Measurements from ENCODE around the gene CEACAM21. TPM values are rescaled to one million over a fixed set of nuclear protein-coding genes. Genes with fewer than 3 reads are reported as not detected.
"Not testable (repeated sequence)": the region's sequence is repeated elsewhere in the genome, so short reads cannot be mapped to it uniquely, and the experiment has no call there.

CEACAM21 gene
- polyA plus RNA-seq, 1 donor = 0.82 TPM

GRCh38 chr19:41548954-41549688, 26.8 kb upstream of the CEACAM21 start:
- DNase-seq (ENCODE audit: low read depth) = no peak

- no peak for DNase-seq (ENCODE audit: low read depth)
These were observed 26.1 kb upstream of the CEACAM21 start for GRCh38 chr19:41549884-41550283.

- no peak for DNase-seq (ENCODE audit: low read depth)
These were observed 24.8 kb upstream of the CEACAM21 start for GRCh38 chr19:41551212-41551610.

DNA sequence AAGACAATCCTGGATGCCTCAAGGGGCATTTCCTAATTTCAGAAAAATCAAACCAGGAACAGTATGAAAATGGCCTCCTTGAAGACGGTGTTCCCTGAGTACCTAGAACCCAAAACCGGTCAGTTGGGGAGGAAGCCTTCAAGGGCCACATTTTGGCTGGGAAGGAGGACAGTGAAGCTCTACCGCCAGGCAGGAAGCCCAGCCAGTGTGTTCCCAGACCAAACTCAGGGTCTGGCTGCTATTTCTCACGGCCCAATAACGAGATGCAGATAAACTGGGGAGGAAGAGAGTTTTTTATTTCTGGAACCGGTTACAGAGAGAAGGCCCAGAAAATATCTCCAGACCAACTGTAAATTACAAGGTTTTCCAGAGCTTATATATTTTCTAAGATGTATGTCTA, 24.3 kb upstream of the CEACAM21 start:
- no peak for DNase-seq (ENCODE audit: low read depth)

- no peak for DNase-seq (ENCODE audit: low read depth)
These were observed 23.4 kb upstream of the CEACAM21 start for GRCh38 chr19:41552558-41552957.

- no peak for DNase-seq (ENCODE audit: low read depth)
These were observed 22.2 kb upstream of the CEACAM21 start for GRCh38 chr19:41553804-41554203.

- no peak for DNase-seq (ENCODE audit: low read depth)
These were observed 21.1 kb upstream of the CEACAM21 start for GRCh38 chr19:41554907-41555306.

- no peak for DNase-seq (ENCODE audit: low read depth)
These were observed 20.2 kb upstream of the CEACAM21 start for GRCh38 chr19:41555748-41556147.

- DNase-seq (ENCODE audit: low read depth) = no peak
These were observed 12.0 kb upstream of the CEACAM21 start for GRCh38 chr19:41563854-41564514.

DNA sequence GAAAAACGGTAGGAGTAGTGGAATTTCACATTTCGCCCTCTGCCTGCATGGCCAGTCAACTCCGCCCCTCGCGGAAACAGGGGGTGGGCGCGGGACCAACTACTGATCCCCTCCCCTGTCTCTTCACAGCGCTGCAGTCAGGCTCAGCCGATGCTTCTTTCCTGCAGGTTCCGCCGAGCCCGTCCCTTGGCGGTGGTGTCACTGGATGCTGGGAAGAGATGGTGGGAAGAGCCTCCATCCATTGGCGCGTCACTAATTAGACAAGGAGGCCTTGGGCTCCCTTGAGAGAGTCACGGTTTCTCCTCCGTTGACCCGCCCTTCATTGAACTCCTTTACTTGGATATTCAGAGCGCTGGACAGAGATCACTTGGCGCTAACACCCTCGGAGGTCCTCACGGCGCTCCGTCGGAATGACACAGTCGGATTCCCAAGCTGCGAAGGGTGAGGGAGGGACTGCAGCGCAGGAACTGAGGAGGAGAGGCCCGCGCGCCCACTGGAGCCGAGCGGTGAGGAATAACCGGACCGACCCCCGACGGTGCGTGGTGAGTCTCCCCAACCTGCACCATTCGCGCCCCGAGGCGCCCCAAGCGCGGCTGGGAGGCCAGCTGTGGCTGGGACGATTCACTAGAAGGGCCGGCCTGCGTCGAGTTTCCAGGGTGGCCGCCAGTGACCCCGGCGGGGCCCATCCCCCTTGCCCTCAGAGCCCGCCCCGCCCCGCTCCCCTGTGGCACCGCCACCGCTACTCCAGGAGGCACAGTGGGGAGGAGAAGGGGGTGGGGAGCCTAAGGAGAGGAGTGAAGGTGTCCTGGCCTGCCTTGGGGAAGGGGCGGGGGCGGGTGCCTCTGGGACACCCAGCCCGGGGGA, 11.2 kb upstream of the CEACAM21 start:
- no peak for DNase-seq (ENCODE audit: low read depth)

DNA sequence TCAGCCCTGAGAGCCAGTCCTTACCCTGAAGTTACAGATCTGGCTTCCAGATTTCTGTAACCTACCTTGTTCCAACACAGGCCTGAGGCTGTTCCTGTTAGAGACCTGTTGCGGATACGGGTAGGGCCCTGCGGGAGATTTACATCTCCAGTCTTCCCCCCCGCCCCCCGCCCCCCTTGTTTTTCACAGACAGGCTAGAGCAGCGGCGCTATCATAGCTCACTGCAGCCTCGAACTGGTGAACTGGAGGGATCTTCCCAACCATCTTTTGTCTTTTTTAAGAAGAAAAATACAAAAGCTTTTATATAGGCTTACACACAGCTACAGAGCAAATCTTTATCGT, 10.6 kb upstream of the CEACAM21 start:
- DNase-seq (ENCODE audit: low read depth) = no peak

- DNase-seq (ENCODE audit: low read depth) = no peak
These were observed 10.0 kb upstream of the CEACAM21 start for GRCh38 chr19:41566001-41566400.

GRCh38 chr19:41569481-41570150, 6.3 kb upstream of the CEACAM21 start:
- DNase-seq (ENCODE audit: low read depth) = no peak

DNA sequence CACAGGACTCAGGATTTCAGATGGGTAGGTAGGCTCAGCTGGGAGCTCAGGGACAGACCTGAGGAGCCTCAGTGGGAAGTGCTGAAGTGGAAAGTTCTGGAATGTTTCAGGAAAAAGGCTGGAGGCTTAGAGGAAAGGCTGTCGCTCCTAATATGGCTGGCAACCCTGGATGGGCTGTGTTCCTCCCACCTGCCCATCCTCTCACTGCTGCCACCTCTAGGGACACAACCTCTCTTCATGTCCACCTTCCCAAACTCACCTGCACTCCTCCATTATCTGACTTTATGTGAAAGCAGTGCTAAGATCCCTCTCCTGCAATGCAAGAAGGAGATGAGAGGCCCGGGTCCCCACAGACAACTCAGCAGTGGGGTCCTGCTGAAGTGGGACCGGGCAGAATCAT, 5.8 kb upstream of the CEACAM21 start:
- no peak for DNase-seq (ENCODE audit: low read depth)

GRCh38 chr19:41570639-41571112, 5.3 kb upstream of the CEACAM21 start:
- DNase-seq (ENCODE audit: low read depth) = no peak

GRCh38 chr19:41577144-41577830, 1.3 kb downstream of the CEACAM21 start:
- DNase-seq (ENCODE audit: low read depth) = no peak

DNA sequence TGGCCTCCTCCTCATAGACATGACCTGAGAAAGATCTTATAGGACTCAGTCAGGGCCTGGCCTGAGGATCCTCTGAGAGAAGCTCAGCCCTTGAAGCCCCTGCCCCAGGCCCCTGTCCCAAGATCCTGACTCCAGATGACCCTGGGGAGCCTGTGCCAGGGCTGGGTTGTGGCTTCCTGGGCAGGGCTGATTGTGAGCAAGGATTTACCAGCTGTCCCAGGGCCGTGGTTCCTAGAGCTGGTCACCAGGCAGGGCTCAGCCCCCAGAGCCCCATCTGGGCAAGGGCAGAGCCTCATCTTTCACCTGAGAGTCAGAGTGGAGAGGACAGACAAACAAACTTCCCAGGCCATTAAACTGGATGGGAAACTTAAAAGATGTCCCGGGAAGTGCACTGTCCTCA, 1.9 kb downstream of the CEACAM21 start:
- no peak for DNase-seq (ENCODE audit: low read depth)

GRCh38 chr19:41578886-41579285, 2.9 kb downstream of the CEACAM21 start:
- DNase-seq (ENCODE audit: low read depth) = no peak

DNA sequence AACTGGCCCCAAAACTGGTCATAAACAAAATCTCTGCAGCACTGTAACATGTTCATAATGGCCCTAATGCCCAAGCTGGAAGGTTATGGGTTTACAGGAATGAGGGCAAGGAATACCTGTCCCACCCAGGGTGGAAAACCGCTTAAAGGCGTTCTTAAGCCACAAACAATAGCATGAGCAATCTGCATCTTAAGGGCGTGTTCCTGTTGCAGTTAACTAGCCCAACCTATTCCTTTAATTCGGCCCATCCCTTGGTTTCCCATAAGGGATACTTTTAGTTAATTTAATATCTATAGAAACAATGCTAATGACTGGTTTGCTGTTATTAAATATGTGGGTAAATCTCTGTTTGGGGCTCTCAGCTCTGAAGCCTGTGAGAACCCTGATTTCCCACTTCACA, 5.1 kb downstream of the CEACAM21 start:
- not testable (repeated sequence) for DNase-seq (ENCODE audit: low read depth)

- DNase-seq (ENCODE audit: low read depth) = not testable (repeated sequence)
These were observed 6.7 kb downstream of the CEACAM21 start for GRCh38 chr19:41582577-41583182.

DNA sequence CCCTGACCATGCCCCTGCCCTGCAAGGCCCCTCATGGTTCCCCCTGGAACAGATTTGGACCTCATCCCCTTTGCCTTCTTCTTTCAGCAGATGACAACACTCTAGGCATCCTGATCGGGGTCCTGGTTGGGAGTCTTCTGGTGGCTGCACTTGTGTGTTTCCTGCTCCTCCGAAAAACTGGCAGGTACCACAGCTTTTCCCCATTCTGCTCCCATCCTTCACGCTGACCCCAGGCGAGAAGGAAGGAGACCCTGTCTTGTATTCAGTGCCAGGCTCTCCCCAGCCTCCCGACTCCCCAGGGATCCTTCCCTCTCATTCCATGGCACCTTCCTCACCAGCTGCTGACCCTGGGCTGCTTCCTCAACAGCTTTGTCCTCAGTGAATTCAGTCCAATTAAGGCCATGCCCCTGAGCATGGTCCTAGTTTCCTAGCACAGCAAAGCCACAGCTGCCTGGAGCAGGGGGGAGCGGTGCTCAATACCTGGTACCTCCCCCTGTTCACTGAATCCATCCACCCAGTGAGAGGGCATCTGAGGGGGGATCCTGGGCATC, 8.4 kb downstream of the CEACAM21 start:
- DNase-seq (ENCODE audit: low read depth) = no peak
